Left renal pelvis (tissue), 4 donors: ENCODE measurements around the gene KCNJ14. TPM values are rescaled to one million over a fixed set of nuclear protein-coding genes. Genes with fewer than 3 reads are reported as not detected.
A peak's percentile ranks its signal among the peaks of the same experiment; 100 is the strongest.

Experiments
- DNase-seq, 4 donors: peaks; one replicate each; pipeline ENCODE4 v3.0.0-alpha.2; 2013; ENCODE audit warnings: low read depth in 4 of 4, low spot score in 3 of 4
- polyA plus RNA-seq, 4 donors: library from polyadenylated mRNA; unstranded; fragments of 120-200 nt; gene quantifications; one replicate each; pipeline ENCODE4 v1.2.1, GENCODE V29; 2013; ENCODE audit not compliant: insufficient read length in 4 of 4

Gene KCNJ14
- polyA plus RNA-seq, 4 donors: 0.54 to 1.2 (median 0.85) TPM

DNA sequence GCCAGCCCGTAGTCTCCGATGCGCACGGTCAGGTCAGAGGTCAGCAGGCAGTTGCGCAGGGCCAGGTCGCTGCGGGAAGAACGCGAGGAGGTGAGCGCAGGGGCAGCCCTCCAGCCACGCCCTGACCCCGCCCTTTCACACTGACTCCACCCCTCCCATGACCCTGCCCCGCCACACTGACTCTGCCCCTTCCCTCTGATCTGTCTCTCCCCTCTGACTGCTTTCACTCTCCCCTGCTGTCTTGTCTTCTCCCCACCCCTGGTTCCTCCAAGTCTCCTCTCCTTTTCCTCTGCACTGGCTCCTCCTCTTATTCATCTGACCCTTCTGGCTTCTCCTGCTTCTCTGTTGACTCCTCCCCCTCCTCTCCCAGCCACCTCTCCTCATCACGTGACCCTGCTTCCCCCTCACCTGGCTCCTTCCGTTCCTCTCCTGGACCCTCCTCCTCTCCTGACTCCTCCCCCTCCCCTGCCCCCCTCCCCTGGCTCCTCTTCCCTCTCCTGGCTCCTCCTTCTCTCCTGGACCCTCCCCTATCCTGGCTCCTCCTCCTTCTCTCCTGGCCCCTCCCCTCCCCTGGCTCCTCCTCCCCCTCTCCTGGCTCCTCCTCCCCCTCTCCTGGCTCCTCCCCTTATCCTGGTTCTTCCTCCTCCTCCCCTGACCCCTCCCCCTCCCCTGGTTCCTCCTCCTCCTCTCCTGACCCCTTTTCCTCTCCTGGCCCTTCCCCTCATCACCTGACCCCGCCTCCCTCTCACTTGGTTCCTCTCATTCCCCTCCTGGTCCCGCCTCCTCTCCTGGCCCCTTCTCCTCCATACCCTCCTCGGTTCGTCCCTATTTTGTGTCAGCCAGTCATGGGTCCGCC lies 46.3 kb downstream of the KCNJ14 start:
- peak; percentile 73 to 87 (median 82) for DNase-seq

DNA sequence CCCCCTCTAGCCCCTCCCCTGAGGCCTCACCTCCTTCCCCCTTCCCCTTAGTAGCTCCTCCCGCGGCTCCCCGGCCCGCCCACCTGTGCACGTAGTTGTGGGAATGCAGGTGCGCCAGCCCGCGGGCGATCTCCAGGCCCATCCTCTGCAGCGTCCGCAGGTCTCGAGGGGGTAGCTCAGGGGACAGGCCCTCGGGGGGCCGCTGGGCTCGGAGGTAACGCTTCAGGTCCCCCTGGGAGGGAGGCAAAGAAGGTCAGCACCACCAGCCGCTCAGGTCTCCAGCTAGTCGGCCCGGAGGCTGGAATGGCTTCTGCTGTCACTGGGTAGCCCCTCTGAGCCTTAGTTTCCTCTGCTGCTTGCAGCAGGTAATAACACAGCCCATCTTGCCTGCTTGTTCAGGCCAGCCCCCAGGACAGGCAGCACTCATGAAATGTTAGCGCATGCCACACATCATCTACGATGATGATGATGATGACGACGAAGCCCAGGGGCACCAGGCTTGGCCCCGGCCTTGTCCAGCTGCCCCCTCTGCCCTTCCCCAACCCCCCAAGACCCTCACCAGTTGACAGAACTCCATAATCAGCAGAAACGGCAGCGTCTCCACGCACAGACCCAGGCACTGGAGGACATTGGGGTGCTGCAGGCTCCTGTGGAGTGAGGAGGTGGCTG lies 47.1 kb downstream of the KCNJ14 start:
- DNase-seq: no peak

DNA sequence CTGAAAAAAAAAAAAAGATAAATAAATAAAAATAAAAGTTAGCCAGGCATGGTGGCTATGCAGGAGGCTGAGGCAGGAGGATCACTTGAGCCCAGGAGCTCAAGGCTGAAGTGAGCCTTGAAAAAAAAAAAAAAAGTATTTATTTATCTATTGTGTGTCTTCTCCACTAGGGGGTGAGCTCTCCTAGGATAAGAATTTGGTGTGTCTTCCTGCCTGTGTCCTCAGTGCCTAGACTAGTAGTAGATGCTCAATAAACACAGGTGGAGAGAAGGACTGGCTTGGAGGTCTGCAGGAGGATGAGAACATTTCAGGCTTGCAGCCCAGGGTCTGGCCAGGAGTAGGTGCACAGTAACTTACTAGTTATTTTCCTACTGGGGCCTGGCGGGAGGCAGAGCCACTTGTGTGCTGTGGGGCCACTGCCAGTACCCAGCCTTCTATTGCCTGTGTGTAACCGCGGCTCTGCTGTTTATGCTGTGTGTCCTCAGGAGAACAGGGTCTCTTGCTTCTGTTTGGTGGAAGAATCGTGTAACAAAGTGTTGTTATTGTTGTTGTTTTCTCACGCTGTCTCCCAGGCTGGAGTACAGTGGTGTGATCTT lies 50.9 kb downstream of the KCNJ14 start:
- no peak for DNase-seq

DNA sequence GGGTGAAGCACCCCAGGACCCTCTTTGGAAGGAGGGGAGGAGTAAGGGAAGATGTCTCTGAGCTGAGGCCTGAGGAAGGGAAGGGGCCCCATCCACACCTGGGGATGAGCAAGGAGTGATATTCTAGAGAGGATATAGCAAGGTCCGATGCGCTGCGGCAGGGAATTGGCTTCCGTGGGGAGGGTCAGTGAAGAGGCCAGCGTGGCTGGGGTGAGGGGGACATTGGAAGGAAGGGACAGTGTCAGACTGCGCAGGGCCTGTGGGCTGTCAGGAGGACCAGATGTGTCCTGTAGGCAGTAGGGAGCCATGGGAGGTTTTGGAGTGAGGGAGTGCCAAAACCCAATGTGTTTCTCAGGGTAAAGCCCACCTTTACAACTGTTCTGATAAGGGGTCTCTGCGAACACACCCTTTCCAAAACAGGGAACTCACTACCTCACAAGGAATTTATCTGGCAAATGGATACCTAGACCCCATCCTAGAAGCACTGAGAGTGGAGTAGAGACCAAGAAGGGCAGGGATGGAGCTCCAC lies 52.6 kb downstream of the KCNJ14 start:
- no peak for DNase-seq

DNA sequence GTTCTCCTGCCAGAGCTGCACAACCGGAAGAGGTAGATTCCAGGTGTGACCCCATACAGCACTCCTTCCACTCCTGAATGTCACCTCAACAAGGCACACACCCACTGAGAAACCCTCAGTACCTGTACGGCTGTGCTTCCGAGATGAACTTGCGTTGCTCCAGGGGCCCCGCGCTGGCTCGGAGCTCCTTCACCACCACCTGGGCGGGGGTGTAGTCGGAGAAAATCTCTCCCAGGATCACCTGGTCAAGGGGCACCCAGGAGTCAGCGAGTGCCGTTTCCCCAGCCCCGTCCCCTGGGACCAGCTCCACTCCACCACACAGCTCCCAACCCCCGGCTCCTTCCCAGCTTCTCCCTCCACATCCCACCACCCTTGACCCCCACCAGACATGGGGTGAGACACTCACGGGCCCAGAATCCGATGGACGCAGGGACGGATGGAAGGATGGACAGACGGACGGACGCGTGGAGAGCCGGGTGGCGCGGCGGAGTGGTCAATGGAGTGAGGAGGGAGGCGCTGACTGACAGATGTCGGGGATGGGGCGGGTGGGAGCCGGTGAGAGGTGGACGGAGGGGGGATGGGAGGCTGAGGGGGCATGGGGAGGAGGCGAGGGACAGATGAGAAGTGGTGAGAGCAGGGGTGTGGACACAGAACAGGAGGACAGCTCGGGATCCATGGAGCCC lies 53.5 kb downstream of the KCNJ14 start:
- DNase-seq: no peak

DNA sequence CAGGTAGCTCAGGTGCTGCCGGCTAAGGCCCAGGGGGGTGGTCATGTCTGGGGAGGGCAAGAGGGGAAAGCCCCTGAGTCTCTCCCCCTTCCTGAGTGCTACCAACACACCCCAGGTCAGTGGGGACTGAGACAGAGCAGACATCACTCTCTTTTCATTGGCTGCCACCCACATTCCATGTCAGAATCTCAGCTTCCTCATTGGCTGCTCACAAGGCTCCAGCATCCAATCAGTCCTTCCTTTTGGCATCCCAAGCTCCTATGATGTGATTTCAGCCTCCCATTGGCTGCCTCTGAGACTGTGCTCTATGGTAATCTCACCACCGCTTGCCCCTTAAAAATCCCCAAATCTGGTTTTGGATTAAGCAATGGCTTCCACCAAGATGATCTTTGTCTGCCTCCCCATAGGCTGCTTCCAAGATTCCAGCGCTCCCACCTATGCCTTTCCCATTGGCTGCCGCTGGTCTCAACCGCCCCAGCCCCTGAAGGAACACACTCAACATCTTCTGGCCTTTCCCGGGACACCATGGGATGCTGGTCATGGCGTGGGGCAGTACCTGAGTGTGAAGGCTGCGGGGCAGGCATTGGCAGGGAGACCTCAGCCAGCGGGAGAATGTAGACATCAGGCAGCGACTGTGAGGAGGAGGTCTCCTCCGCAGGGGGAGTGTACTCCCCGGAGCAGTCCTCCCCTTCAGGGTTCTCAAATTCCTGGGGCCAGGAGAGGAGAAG lies 54.3 kb downstream of the KCNJ14 start:
- no peak for DNase-seq

DNA sequence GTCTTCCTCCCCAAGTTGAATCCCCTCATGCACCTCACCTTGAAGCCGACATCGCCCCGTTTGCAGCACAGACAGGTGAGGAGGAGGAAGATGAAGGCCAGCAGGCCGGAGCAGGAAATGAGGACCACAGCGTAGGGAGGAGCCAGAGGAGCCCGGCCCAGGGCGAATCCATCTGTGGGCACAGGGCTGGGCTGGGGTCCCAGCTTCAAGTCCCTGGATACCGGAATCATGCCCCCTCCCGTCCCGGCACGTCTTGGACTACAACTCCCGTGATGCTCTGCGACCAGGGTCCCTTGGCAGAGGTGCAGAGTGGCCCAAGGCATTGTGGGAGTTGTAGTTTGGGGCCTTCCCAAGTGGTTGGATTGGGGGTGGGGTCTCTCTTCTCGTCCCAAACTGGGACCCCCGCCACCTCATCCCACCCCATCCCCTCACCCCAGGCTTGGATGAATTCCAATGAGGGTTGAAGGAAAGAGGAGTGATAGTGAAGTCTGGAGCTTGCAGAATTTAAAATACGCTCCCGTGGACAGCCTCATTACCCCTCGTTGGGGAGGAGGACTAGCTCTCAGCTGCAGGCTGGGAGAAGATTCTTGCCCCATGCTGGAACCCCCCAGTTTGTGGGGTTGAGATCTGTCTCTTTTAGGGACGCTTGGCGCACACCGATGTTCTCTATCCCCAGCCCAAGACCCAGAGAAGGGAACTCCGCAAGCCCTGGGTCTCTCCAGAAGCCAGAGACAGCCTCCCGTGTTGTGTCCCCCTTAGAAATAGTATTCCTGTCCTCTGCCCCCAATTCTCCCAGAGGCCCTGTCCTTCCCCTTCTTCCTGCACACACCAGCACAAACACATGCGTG lies 55.3 kb downstream of the KCNJ14 start:
- no peak for DNase-seq

DNA sequence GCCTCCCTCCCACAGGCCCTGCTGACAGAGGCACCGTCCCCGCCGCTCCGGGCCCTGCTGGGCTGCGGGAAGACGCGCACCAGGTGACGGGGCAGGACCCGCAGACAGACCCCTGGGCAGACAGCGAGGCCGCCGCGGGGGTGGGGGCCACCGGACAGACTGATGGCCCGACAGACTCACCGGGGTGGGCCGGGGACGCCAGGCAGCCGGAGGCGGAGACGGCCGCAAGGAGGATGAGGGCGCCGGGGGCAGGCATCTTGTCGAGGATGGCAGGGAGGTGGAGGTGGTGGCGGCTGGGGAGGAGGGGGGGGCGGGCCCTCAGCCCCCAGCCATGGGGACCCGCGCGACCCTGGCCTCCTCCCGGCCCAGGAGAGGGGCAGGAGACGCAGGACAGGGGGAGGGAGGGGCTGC lies 56.0 kb downstream of the KCNJ14 start:
- DNase-seq: no peak

DNA sequence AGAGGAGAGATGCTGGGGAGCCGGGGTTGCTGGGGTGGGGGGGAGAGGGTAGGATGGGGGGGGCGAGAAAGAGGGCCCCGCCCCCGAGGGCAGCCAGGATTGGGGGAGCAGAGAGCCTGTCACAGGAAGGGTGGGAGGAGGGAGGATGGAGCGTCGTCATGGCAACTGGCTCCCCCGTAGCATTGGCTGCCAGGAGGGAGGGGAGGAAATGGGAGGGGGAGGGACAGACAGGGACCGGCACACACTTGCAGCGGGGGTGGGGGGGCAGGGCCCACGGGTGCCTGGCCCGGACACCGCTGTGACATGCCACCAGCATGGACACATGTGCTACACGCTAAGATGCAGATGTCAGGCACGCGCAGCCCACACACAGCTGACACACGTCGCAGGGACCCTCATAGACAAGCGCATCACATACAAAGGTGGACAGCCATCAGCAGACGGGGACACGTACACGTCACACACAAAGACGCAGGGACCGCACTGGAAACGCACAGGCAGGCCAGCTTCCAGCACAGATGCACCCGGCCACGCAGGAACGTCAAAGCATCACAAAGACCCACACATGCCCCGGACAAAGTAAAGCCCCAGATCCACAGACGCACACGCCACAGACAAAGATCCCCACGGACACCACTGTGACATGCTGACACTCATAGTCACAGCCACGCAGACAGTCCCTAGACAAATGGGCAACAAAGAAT lies 56.6 kb downstream of the KCNJ14 start, which contains the start of gene LMTK3:
LMTK3 (minus strand) TSS at position 36 of the 704 bp plus-strand sequence. CDS start 259 bp downstream, outside the sequence.
- no peak for DNase-seq

DNA sequence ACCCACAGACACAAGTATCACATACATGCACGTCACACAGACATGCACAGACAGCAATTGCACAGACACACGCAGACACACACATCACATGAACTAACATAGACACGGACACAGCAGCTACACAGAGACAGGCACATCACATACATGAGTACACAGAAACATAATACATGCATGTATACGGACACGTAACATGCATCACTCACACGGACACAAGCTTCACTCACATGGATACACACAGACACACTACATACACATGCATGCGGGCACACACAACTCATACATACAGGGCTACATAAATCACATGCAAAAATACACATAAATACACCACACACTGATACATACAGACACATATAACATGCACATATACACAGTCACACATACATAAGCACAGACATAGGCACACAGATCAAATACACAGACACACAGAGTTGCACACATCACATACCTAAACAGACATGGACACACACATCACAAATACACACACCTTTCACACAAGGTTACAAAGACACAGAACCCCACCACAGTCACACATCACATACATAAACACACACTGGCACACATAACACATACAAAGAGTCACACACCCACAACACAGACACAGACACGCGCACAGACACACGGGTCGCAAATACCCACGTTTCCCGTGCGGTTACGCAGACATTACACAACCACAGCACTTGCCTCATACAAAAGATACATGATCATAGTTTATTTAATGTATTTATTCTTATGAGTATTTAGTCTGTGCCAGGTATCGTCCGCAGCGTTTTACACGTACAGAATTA lies 57.3 kb downstream of the KCNJ14 start:
- DNase-seq: no peak

DNA sequence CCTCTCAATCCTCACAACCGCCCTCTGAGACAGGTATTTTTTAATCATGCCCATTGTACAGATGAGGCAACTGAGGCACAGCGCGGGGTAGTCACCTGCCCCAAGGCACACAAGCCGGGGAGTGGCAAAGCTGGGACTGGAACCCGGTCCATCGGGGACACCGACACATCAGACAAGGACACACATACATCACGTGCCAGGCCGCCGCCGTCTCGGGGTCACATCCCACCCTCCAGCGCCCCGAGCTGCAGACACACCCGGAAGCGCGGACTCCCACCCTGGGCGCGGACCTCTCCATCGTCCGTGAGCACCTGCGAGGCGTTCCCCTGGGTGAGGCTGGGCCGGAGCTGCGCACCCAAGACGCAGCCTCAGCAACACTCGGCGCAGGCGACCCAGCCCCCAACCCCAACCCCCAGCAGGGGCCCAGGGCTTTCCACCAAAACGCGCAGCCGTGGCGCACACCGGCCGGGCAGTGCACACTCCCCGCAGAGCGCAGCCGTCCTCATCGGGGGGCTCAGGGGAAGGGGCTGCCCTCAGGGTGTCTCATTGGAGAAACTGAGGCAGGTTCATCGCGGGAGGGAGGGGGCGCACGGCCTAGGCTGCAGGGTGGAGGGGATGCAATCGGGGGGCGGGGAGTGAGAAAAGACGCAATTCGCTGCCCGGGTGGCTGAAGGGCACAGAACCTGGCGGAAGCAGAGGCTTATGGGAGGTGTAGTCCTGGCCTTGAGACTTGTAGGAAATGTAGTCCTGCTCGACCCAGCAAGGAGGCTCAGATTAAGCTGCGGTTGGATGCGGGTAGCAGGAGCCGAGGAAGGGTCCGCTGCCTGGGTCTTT lies 58.1 kb downstream of the KCNJ14 start:
- DNase-seq: peak in 1 of 4 donors; percentile 62

DNA sequence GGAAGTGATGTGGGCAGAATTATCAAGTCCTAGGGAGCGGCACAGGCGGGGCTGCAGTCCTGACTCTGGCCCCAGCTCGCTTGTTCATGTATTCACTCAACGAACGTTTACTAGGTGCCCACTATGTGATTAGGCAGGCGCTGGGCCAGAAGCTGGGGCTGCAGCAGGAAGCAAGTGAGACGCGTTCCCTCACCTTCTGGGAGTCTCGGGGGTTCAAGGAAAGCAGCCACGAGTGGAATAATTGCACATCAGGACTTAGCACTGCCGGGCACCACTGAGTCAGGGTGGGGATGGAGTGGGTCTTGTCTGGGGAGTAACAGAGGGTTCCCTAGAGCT lies 58.7 kb downstream of the KCNJ14 start:
- no peak for DNase-seq

DNA sequence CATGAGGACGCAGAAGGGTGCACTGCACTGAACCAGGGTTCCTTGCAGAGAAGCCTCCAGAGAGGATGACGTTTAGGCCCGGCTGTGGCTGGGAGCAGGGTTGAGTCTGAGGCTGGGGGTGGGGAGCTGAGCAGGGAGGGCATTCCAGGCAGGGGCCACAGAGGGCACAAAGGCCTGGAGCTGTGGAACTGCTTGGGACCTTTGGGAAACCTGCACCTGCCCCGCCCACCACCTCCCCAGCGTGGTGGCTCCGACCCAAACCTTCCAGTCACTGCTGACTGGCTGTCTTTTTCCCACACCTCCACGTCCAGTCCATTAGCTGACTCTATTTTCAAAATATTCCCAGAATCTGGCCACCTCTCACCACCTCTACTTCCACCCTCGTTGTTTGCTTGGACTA lies 61.2 kb downstream of the KCNJ14 start:
- DNase-seq: no peak
